Measurements from ENCODE around the gene FOXA3. TPM values are rescaled to one million over a fixed set of nuclear protein-coding genes. Genes with fewer than 3 reads are reported as not detected.

FOXA3 gene
- total and polyA plus RNA-seq, 2 of the 4 experiments (the other 2 are of a cell fraction): not detected

DNA sequence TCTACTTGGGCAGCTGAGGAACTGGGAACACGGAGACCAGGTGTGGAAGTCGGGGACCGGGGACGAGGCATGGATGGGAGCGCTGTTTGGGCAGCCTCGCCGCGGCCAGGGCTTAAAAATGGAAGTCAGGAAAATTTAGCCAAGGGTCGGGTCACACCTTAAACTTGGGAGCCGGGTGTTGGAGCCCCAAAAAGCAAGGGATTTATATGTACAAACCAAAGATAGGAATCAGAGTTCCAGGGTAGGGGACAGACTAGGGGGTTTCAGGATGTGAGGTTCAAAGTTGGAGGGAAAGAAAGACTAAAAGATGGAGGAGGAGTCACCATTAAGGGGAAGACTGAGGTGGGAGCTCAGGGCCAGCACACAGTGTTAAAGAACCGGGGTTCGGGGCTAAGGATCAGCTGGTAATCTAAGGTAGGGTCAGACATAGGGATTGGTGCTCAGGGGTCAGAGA is 530 bp downstream of the FOXA3 start:
- H3K4ac ChIP-seq (ENCODE audit: low read depth, low read length): no peak overlapping the region
- H3K9me1 ChIP-seq (ENCODE audit: insufficient read depth, low read length): no peaks in the 10 kb centered on the region
- no peak overlapping the region for H2BK15ac ChIP-seq (ENCODE audit: low read depth, low read length)
- peaks cover 3% of the 10 kb centered on the region; the same call in 1 of the 2 replicates for H3K36me3 ChIP-seq (ENCODE audit: control insufficient read depth, insufficient read depth, low read length)
- H3K9me3 ChIP-seq (ENCODE audit: control insufficient read depth, insufficient read depth, low read length): peaks cover 2% of the 10 kb centered on the region; the same call in 1 of the 2 replicates
- no peak for DNase-seq
- no peak overlapping the region for H2BK20ac ChIP-seq (ENCODE audit: low read depth, low read length)
- H3K4me2 ChIP-seq (ENCODE audit: low read depth, low read length): peak overlapping the region; percentile 43; the same call in 1 of the 2 replicates
- no peaks in the 10 kb centered on the region for H3K4me1 ChIP-seq (ENCODE audit: control insufficient read depth, insufficient read depth, low read length)
- H2BK5ac ChIP-seq (ENCODE audit: low read depth, low read length, poor library complexity, severe bottlenecking): no peak overlapping the region
- peak overlapping the region; percentile 78 for H2AFZ ChIP-seq (replicated peaks; ENCODE audit: low read length, poor library complexity)
- H3K27me3 ChIP-seq (ENCODE audit: control insufficient read depth, insufficient read depth, low read length): peaks cover 40% of the 10 kb centered on the region
- ChIA-PET CTCF (interaction anchor here (0.7 kb wide), 1 partner anchor 20 kb away, joined by 3 read pairs; no protein-coding TSS in a partner anchor), POLR2A (ENCODE audit: unreplicated experiment) (no interaction called here)
- 3% methylated on average over 4 of the region's 12 CpGs; no CpG with 5 or more reads in 1 of the 2 experiments for whole genome bisulfite sequencing, 2 experiments (ENCODE audit: extremely low coverage in 2 of 2, insufficient read length in 1 of 2)
- BruUV-seq (replicated peaks): no TSS peak
- H3K18ac ChIP-seq (ENCODE audit: low read depth, low read length): no peak overlapping the region
- H3K27ac ChIP-seq (ENCODE audit: insufficient read depth, low read length): no peak overlapping the region
- no peak overlapping the region for H4K91ac ChIP-seq (ENCODE audit: insufficient read depth, low read depth, low read length)
- no peak overlapping the region for H3K9ac ChIP-seq (ENCODE audit: low read depth, low read length)
- no peak overlapping the region for H4K5ac ChIP-seq (ENCODE audit: low read depth, low read length)
- dilution Hi-C loops (cut with HindIII; ENCODE audit: low sequenced_read_pairs, unreplicated experiment) (no loop called here), intact Hi-C loops (cut with micrococcal nuclease) (no loop called here), in situ Hi-C loops (cut with MboI; ENCODE audit: low sequenced_read_pairs) (no loop called here)
- no peak overlapping the region for H2BK120ac ChIP-seq (ENCODE audit: low read depth, low read length)
- H3K79me1 ChIP-seq (ENCODE audit: low read depth in 1 of 2, low read length in 2 of 2): peaks cover 9 to 18% of the 10 kb centered on the region in 2 experiments; a peak in 3 of 4 replicates
- no peak overlapping the region for H3K14ac ChIP-seq (replicated peaks; ENCODE audit: low read depth, low read length)
- H2AK5ac ChIP-seq (ENCODE audit: low read depth, low read length): no peak overlapping the region
- TF ChIP-seq BHLHE40 (IDR thresholded peaks at IDR 0.05; ENCODE audit: low read depth, low read length) (no peak), RAD21 (IDR thresholded peaks at IDR 0.05; ENCODE audit: low read length) (no peak)
- H4K8ac ChIP-seq (ENCODE audit: low read depth in 2 of 2, low read length in 2 of 2): no peak overlapping the region
- no peak for ATAC-seq (ENCODE audit: low read depth)
- H3K23ac ChIP-seq (ENCODE audit: low read depth, low read length): no peak overlapping the region
- H4K20me1 ChIP-seq (ENCODE audit: insufficient read depth, low read length): peaks cover 12% of the 10 kb centered on the region
- H2AK9ac ChIP-seq (replicated peaks; ENCODE audit: low read depth, low read length, poor library complexity): no peak overlapping the region
- H3K56ac ChIP-seq (ENCODE audit: extremely low read depth, insufficient read depth, low read length): no peak overlapping the region
- no peak overlapping the region for H3K4me3 ChIP-seq (ENCODE audit: insufficient read depth, low read depth, low read length)

All from IMR-90 (cell line).